Islet of Langerhans (tissue), 1 donor: ENCODE measurements around the gene FKRP.
"Not testable (repeated sequence)": the region's sequence is repeated elsewhere in the genome, so short reads cannot be mapped to it uniquely, and the experiment has no call there.

ENCODE experiments used
- FAIRE-seq: peaks from one replicate; lab custom pipeline; 2011; peaks lifted over from hg19 to GRCh38; lab: Jason Lieb, UNC

The FKRP gene

GRCh38 chr19:46745521-46746280 lies at the start of gene FKRP:
FKRP (plus strand) TSS chr19:46746057; CDS start chr19:46755451, 9,394 bp downstream.
- no peak for FAIRE-seq

GRCh38 chr19:46696866-46697203 lies 49.0 kb upstream of the FKRP start:
- FAIRE-seq: no peak

- no peak for FAIRE-seq
These were observed 48.5 kb upstream of the FKRP start for GRCh38 chr19:46697204-46697960.

GRCh38 chr19:46698395-46699321 lies 47.2 kb upstream of the FKRP start:
- FAIRE-seq: no peak

- no peak for FAIRE-seq
These were observed 45.2 kb upstream of the FKRP start for GRCh38 chr19:46700704-46701103.

- no peak for FAIRE-seq
These were observed 41.3 kb upstream of the FKRP start for GRCh38 chr19:46704379-46705076.

- no peak for FAIRE-seq
These were observed 35.2 kb upstream of the FKRP start for GRCh38 chr19:46710687-46711086.

- not testable (repeated sequence) for FAIRE-seq
These were observed 33.0 kb upstream of the FKRP start for GRCh38 chr19:46712768-46713338.

GRCh38 chr19:46713781-46714443 lies 31.9 kb upstream of the FKRP start:
- no peak for FAIRE-seq

- FAIRE-seq: no peak
These were observed 31.3 kb upstream of the FKRP start for GRCh38 chr19:46714444-46715106.

- FAIRE-seq: no peak
These were observed 30.3 kb upstream of the FKRP start for GRCh38 chr19:46715620-46715974.

- FAIRE-seq: no peak
These were observed 29.7 kb upstream of the FKRP start for GRCh38 chr19:46715975-46716671.

GRCh38 chr19:46716672-46717033 lies 29.2 kb upstream of the FKRP start:
- FAIRE-seq: no peak

GRCh38 chr19:46717034-46717715 lies 28.7 kb upstream of the FKRP start, which contains the start of gene PRKD2:
PRKD2 (minus strand) TSS chr19:46717114; CDS start chr19:46716370, 744 bp downstream.
- FAIRE-seq: no peak

GRCh38 chr19:46717716-46718143 lies 28.1 kb upstream of the FKRP start:
- no peak for FAIRE-seq

GRCh38 chr19:46718157-46718933 lies 27.5 kb upstream of the FKRP start:
- FAIRE-seq: no peak

- no peak for FAIRE-seq
These were observed 26.8 kb upstream of the FKRP start for GRCh38 chr19:46718934-46719622.
